Measurements from ENCODE around the gene RBM26.

DNA sequence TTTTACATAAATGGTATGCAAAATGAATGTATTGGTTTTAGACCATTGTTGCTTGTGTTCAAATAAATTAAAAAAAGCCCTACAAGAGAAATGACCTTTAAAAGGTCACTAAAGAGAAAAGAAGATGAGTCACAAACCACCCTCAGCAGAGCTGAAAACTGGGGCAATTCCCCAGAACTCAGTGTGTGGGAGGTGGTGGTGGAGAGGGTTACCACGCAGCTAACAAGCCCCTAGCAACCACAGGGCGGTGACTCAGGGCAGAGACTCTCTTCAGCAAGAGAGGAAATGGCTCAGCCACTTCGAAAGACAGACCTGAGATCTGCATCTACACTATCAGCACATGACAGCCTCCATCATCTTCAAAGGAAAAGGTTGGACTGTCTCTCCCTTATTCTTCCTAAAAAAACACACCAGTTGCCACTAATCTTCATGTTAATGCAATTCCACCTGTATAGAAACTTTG, 45.5 kb upstream of the RBM26 start:
- TF ChIP-seq, protein P1, sequence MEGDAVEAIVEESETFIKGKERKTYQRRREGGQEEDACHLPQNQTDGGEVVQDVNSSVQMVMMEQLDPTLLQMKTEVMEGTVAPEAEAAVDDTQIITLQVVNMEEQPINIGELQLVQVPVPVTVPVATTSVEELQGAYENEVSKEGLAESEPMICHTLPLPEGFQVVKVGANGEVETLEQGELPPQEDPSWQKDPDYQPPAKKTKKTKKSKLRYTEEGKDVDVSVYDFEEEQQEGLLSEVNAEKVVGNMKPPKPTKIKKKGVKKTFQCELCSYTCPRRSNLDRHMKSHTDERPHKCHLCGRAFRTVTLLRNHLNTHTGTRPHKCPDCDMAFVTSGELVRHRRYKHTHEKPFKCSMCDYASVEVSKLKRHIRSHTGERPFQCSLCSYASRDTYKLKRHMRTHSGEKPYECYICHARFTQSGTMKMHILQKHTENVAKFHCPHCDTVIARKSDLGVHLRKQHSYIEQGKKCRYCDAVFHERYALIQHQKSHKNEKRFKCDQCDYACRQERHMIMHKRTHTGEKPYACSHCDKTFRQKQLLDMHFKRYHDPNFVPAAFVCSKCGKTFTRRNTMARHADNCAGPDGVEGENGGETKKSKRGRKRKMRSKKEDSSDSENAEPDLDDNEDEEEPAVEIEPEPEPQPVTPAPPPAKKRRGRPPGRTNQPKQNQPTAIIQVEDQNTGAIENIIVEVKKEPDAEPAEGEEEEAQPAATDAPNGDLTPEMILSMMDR (conservative IDR thresholded peaks at IDR 0.05; ENCODE audit: low read depth in 2 of 2), result no peak
- TF ChIP-seq EZH2phosphoT487 (IDR thresholded peaks at IDR 0.05; ENCODE audit: unreplicated experiment) (no peak), EZH2 (IDR thresholded peaks at IDR 0.05; ENCODE audit: low read depth, unreplicated experiment) (no peak), CREB1 (CRISPR knock-in tag; IDR thresholded peaks at IDR 0.05; ENCODE audit: low read depth) (no peak), STAT1 (IDR thresholded peaks at IDR 0.05; ENCODE audit: unreplicated experiment) (no peak), REST (IDR thresholded peaks at IDR 0.05; ENCODE audit: unreplicated experiment) (no peak), POLR2AphosphoS5 (IDR thresholded peaks at IDR 0.05; ENCODE audit: low read depth) (no peak)
- TF ChIP-seq, protein P2, sequence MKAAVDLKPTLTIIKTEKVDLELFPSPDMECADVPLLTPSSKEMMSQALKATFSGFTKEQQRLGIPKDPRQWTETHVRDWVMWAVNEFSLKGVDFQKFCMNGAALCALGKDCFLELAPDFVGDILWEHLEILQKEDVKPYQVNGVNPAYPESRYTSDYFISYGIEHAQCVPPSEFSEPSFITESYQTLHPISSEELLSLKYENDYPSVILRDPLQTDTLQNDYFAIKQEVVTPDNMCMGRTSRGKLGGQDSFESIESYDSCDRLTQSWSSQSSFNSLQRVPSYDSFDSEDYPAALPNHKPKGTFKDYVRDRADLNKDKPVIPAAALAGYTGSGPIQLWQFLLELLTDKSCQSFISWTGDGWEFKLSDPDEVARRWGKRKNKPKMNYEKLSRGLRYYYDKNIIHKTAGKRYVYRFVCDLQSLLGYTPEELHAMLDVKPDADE (IDR thresholded peaks at IDR 0.05), result no peak

Measured in GM23338 (cell line).